CD4-positive, alpha-beta T cell (primary cell): Measurements from ENCODE around the gene PTPRN2. TPM values are rescaled to one million over a fixed set of nuclear protein-coding genes. Genes with fewer than 3 reads are reported as not detected.

Source experiments
- ATAC-seq: fragments of 200-7000 bp; cut with Tn5 transposase; one replicate; pipeline ENCODE4 v1.10.0; 2022; ENCODE audit warnings: mild to moderate bottlenecking; ENCODE audit not compliant: poor library complexity
- CTCF ChIA-PET: fragments of 350-600 bp; sonication (Branson Sonifier 250); formaldehyde crosslinking; loops from one replicate; lab custom pipeline; 2021; ENCODE audit warnings: antibody characterized with exemption, inconsistent platforms; lab: Charles Lee
- POLR2A ChIA-PET: fragments of 350-600 bp; sonication (Branson Sonifier 250); formaldehyde crosslinking; loops from one replicate; lab custom pipeline; 2021; ENCODE audit warnings: antibody characterized with exemption, inconsistent platforms; lab: Charles Lee
- DNase-seq, 14 experiments: peaks; one replicate each; pipeline ENCODE4 v3.0.0-alpha.2; 2013 to 2020; ENCODE audit warnings: mixed read lengths in 2 of 14
- H3K27ac ChIP-seq, 2 donors: one replicate each; pipeline versions ENCODE4 v1.5.1 to v1.7.0; 2013; ENCODE audit warnings: low read length in 2 of 2, low read depth in 1 of 2, mild to moderate bottlenecking in 1 of 2
- H3K27me3 ChIP-seq, 2 experiments: 1 replicate in 1 of 2; 2 replicates in 1 of 2; pipeline versions ENCODE4 v1.6.1 to v1.7.0; 2013; ENCODE audit warnings: low read length in 2 of 2, control low read depth in 1 of 2, mild to moderate bottlenecking in 1 of 2, moderate library complexity in 1 of 2; ENCODE audit not compliant: insufficient read depth in 2 of 2, control insufficient read depth in 1 of 2
- H3K36me3 ChIP-seq: one replicate; pipeline ENCODE4 v1.6.1; 2013; ENCODE audit warnings: low read length, control low read depth; ENCODE audit not compliant: insufficient read depth
- H3K4me1 ChIP-seq: one replicate; pipeline ENCODE4 v1.6.1; 2013; ENCODE audit warnings: low read length, control low read depth; ENCODE audit not compliant: insufficient read depth
- H3K4me3 ChIP-seq: one replicate; pipeline ENCODE4 v1.5.1; 2013; ENCODE audit warnings: mild to moderate bottlenecking, low read length, moderate library complexity
- H3K9me3 ChIP-seq, 2 experiments: 1 replicate in 1 of 2; 2 replicates in 1 of 2; pipeline versions ENCODE4 v1.6.1 to v1.7.0; 2013; ENCODE audit warnings: low read length in 2 of 2, mild to moderate bottlenecking in 2 of 2, control low read depth in 1 of 2, moderate library complexity in 1 of 2; ENCODE audit not compliant: control insufficient read depth in 1 of 2, insufficient read depth in 1 of 2
- H3K27ac Mint-ChIP-seq: one replicate; pipeline ENCODE4 v1.8.0; 2020; ENCODE audit warnings: mixed read lengths
- H3K27me3 Mint-ChIP-seq: one replicate; pipeline ENCODE4 v1.8.0; 2021; ENCODE audit warnings: mixed read lengths
- H3K36me3 Mint-ChIP-seq: one replicate; pipeline ENCODE4 v1.8.0; 2021; ENCODE audit warnings: low read depth, mixed read lengths
- H3K4me1 Mint-ChIP-seq: one replicate; pipeline ENCODE4 v1.8.0; 2021; ENCODE audit warnings: low read depth, mixed read lengths
- H3K4me3 Mint-ChIP-seq: one replicate; pipeline ENCODE4 v1.8.0; 2020; ENCODE audit warnings: mild to moderate bottlenecking, mixed read lengths
- H3K9me3 Mint-ChIP-seq: one replicate; pipeline ENCODE4 v1.8.0; 2020; ENCODE audit warnings: mixed read lengths
- intact Hi-C, 2 experiments: fragments of 100-400 bp; cut with DNase I in 1 of 2; cut with micrococcal nuclease in 1 of 2; formaldehyde crosslinking; loops; one replicate each; pipeline versions ENCODE4 v1.15.1 to v1.9.0; 2023 to 2025; cut with DNase I, micrococcal nuclease
- total RNA-seq, 174 experiments: library from RNA in 2 of 174; stranded (reverse) in 2 of 174; gene quantifications; one replicate each; pipeline ENCODE4 v1.2.3 and lab custom pipeline; 2021 to 2026
- TF ChIP-seq, protein P1 (sequence below): fragments of 200-600 bp; IDR thresholded peaks from one replicate; pipeline ENCODE4 v1.8.0; 2022; ENCODE audit warnings: antibody characterized with exemption, mild to moderate bottlenecking

PTPRN2 gene
- total RNA-seq, 2 experiments from 2014 or later: 0.34 to 0.44 TPM

DNA sequence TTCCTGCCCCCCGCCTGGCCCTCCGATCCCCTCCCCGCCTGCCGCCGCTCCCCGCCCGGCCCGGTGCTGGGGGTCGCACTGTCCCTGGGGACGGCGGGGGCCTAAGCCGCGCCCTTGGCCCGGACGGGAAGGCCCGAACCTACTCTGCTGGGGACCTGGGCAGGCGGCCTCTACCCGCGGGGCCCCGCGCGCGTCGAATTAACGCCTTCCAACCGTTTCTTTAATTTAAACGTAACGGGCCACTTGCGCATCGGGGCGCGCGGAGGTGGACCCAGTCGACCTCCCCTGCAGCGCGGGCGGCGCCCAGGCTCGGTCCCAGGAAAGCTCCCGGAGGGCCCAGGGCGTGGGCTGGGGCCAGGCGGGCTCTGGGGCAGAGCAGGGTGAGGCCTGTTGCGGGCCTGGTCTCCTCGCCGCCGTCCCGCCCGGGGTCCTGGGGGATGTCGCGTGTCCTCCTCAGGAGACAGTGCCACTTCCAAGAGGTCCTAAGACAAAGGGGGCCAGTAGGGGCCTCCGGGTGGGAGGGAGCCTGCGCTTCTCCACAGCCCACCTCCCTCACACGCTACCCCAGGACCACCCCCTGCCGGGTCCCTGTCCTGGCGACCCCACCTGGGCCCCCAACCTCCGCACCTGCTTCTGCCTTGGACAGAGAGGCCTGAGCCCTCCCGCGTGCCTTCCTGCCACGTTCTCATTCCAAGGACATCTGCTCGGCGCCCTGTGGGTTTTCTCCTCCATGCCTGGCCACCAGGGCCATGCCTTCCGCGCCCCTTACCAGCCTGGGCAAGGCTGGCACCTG lies 658 bp upstream of the PTPRN2 start:
- Histone ChIP-seq H3K4me3 (no peak overlapping the region), H3K27ac (no peak overlapping the region), H3K27me3 (peaks cover 38 to 44% of the 10 kb centered on the region in 2 experiments), H3K4me1 (peaks cover 15% of the 10 kb centered on the region), H3K9me3 (peaks cover 0 to 47% of the 10 kb centered on the region in 2 experiments), H3K36me3 (no peaks in the 10 kb centered on the region)
- intact Hi-C loops: no loop called here
- POLR2A ChIA-PET: no interaction called here
- H3K27ac Mint-ChIP-seq: no peak overlapping the region
- CTCF ChIA-PET: no interaction called here
- peak in 1 of 14 experiments; percentile 20 for DNase-seq
- peaks cover 48% of the 10 kb centered on the region for H3K27me3 Mint-ChIP-seq
- ATAC-seq: no peak
- H3K36me3 Mint-ChIP-seq: no peaks in the 10 kb centered on the region
- peaks cover 14% of the 10 kb centered on the region for H3K4me1 Mint-ChIP-seq
- peaks cover 3% of the 10 kb centered on the region for H3K9me3 Mint-ChIP-seq
- TF ChIP-seq, protein P1, sequence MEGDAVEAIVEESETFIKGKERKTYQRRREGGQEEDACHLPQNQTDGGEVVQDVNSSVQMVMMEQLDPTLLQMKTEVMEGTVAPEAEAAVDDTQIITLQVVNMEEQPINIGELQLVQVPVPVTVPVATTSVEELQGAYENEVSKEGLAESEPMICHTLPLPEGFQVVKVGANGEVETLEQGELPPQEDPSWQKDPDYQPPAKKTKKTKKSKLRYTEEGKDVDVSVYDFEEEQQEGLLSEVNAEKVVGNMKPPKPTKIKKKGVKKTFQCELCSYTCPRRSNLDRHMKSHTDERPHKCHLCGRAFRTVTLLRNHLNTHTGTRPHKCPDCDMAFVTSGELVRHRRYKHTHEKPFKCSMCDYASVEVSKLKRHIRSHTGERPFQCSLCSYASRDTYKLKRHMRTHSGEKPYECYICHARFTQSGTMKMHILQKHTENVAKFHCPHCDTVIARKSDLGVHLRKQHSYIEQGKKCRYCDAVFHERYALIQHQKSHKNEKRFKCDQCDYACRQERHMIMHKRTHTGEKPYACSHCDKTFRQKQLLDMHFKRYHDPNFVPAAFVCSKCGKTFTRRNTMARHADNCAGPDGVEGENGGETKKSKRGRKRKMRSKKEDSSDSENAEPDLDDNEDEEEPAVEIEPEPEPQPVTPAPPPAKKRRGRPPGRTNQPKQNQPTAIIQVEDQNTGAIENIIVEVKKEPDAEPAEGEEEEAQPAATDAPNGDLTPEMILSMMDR: no peak
- H3K4me3 Mint-ChIP-seq: peak overlapping the region; percentile 66

DNA sequence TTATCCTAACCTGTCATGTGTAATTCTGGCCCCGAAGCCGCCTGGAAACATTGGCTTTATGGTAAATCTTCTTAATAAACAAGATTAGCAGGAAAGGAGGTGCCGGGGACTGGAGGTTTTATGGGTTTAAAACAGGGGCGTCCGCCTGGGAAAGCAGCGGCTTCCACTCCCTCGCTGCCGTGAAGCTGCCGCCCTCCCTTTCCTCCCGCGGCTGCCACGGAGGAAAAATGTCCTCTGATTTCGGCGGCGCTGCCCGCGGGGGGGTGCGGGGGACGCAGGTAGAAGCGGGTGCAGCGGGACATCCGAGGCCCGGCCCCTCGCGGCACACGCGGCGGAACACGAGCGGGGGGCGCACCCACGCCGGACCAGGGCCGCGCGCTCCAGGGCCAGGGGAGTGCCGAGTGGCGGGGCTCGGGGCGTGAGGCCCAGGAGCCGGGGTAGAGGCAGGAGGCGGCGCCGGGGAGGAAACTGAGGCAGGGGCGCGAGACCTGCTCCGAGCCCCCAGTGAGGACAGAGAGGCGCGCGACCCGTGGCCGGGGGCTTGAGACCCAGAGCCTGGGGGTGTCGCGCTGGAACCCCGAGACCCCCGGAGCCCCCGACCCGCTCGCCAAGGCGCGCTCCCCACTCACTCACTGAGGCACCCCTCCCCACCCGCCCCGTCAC lies 993 bp downstream of the PTPRN2 start:
- peaks cover 61% of the 10 kb centered on the region for H3K27me3 Mint-ChIP-seq
- no peaks in the 10 kb centered on the region for H3K36me3 Mint-ChIP-seq
- peaks cover 3% of the 10 kb centered on the region for H3K9me3 Mint-ChIP-seq
- H3K4me1 Mint-ChIP-seq: peaks cover 14% of the 10 kb centered on the region
- H3K4me3 Mint-ChIP-seq: no peak overlapping the region
- CTCF ChIA-PET: no interaction called here
- DNase-seq: no peak
- intact Hi-C loops: no loop called here
- TF ChIP-seq, protein P1: no peak
- POLR2A ChIA-PET: no interaction called here
- H3K27ac ChIP-seq: no peak overlapping the region
- no peak for ATAC-seq
- H3K9me3 ChIP-seq: peaks cover 0 to 36% of the 10 kb centered on the region in 2 experiments
- no peaks in the 10 kb centered on the region for H3K36me3 ChIP-seq
- no peak overlapping the region for H3K4me3 ChIP-seq
- peaks cover 49 to 50% of the 10 kb centered on the region in 2 experiments for H3K27me3 ChIP-seq
- H3K27ac Mint-ChIP-seq: no peak overlapping the region
- peaks cover 15% of the 10 kb centered on the region for H3K4me1 ChIP-seq

DNA sequence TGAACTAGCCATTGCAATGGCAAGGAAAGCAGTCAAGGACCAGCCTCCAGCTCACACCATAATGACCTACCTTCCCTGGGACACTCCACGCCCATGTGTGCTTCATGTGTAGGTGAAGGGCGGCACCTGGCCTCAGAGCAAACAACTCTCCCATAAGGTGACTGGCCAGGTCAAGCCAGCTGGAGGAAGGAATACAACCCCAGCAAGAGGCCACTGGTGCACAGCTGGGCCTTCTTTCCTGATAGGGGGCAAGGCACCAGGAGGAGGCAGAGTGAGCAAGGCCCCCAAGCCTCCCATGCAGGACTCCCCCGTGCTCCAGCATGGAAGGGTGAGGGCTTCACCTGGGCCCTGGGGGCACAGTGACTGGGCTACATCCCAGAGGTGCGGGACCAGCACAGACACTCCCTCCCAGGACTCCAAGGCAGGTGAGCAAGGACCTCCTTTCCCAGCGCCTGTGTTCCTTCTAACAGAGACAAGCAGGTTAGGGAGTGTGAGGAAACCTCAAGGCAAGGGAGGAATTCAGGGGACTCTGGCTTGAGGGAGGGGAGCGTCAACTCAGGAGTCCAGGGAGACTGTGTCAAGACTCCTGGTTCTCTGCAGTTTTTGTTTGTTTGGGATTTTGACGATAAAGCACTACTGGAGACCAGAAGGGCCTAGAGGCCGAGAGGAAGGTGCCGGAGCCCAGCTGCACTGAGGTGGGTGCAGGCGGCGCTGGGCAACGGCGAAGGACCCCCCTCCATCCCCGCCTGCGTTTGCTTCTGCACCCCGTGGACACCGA lies 1.7 kb downstream of the PTPRN2 start:
- Histone ChIP-seq H3K4me3 (no peak overlapping the region), H3K4me1 (peaks cover 15% of the 10 kb centered on the region), H3K27me3 (peaks cover 50% of the 10 kb centered on the region in 2 experiments), H3K9me3 (peaks cover 4 to 35% of the 10 kb centered on the region in 2 experiments), H3K27ac (no peak overlapping the region), H3K36me3 (no peaks in the 10 kb centered on the region)
- no peaks in the 10 kb centered on the region for H3K36me3 Mint-ChIP-seq
- peaks cover 66% of the 10 kb centered on the region for H3K27me3 Mint-ChIP-seq
- H3K4me3 Mint-ChIP-seq: peak overlapping the region; percentile 65
- H3K27ac Mint-ChIP-seq: no peak overlapping the region
- CTCF ChIA-PET: no interaction called here
- no peak for DNase-seq
- H3K9me3 Mint-ChIP-seq: peaks cover 7% of the 10 kb centered on the region
- intact Hi-C loops: no loop called here
- no peak for ATAC-seq
- H3K4me1 Mint-ChIP-seq: peaks cover 14% of the 10 kb centered on the region
- POLR2A ChIA-PET: no interaction called here
- TF ChIP-seq, protein P1: no peak
